ENCODE data around the gene CCDC54. TPM values are rescaled to one million over a fixed set of nuclear protein-coding genes. Genes with fewer than 3 reads are reported as not detected.

Gene CCDC54
- total RNA-seq, 4 donors from 2014 or later = not detected

- Histone ChIP-seq H3K4me3 (no peak overlapping the region), H3K36me3 (no peaks in the 10 kb centered on the region), H3K4me1 (no peaks in the 10 kb centered on the region), H3K27me3 (no peaks in the 10 kb centered on the region), H3K9me3 (no peaks in the 10 kb centered on the region), H3K27ac (no peak overlapping the region)
- DNase-seq = no peak
- TF ChIP-seq POLR2A (IDR thresholded peaks at IDR 0.05) = no peak
- no peak for TF ChIP-seq CTCF (IDR thresholded peaks at IDR 0.05)
Measured at GRCh38 chr3:107368654-107369398, 8.4 kb upstream of the CCDC54 start.

GRCh38 chr3:107369791-107370190 is 7.4 kb upstream of the CCDC54 start:
- no peak overlapping the region for H3K4me3 ChIP-seq
- H3K4me1 ChIP-seq = no peaks in the 10 kb centered on the region
- no peak for TF ChIP-seq CTCF (IDR thresholded peaks at IDR 0.05)
- no peak for TF ChIP-seq POLR2A (IDR thresholded peaks at IDR 0.05)
- no peaks in the 10 kb centered on the region for H3K27me3 ChIP-seq
- no peaks in the 10 kb centered on the region for H3K9me3 ChIP-seq
- DNase-seq = no peak
- H3K27ac ChIP-seq = no peak overlapping the region
- no peaks in the 10 kb centered on the region for H3K36me3 ChIP-seq

- H3K9me3 ChIP-seq = no peaks in the 10 kb centered on the region
- TF ChIP-seq CTCF (IDR thresholded peaks at IDR 0.05) (peak in 1 of 6 experiments; percentile 3), POLR2A (IDR thresholded peaks at IDR 0.05) (no peak)
- H3K4me1 ChIP-seq = no peaks in the 10 kb centered on the region
- H3K27me3 ChIP-seq = no peaks in the 10 kb centered on the region
- no peak overlapping the region for H3K27ac ChIP-seq
- no peak for DNase-seq
- H3K36me3 ChIP-seq = no peaks in the 10 kb centered on the region
- H3K4me3 ChIP-seq = no peak overlapping the region
Measured at GRCh38 chr3:107370907-107371306, 6.3 kb upstream of the CCDC54 start.

GRCh38 chr3:107372506-107372905 is 4.7 kb upstream of the CCDC54 start:
- no peaks in the 10 kb centered on the region for H3K36me3 ChIP-seq
- no peaks in the 10 kb centered on the region for H3K27me3 ChIP-seq
- no peak overlapping the region for H3K27ac ChIP-seq
- no peak overlapping the region for H3K4me3 ChIP-seq
- no peaks in the 10 kb centered on the region for H3K4me1 ChIP-seq
- H3K9me3 ChIP-seq = no peaks in the 10 kb centered on the region
- no peak for TF ChIP-seq CTCF (IDR thresholded peaks at IDR 0.05)
- no peak for DNase-seq

GRCh38 chr3:107373896-107374295 is 3.3 kb upstream of the CCDC54 start:
- H3K9me3 ChIP-seq = no peaks in the 10 kb centered on the region
- H3K4me1 ChIP-seq = no peaks in the 10 kb centered on the region
- no peaks in the 10 kb centered on the region for H3K27me3 ChIP-seq
- H3K36me3 ChIP-seq = no peaks in the 10 kb centered on the region
- no peak overlapping the region for H3K4me3 ChIP-seq
- no peak for TF ChIP-seq POLR2A (IDR thresholded peaks at IDR 0.05)
- TF ChIP-seq CTCF (IDR thresholded peaks at IDR 0.05) = no peak
- H3K27ac ChIP-seq = no peak overlapping the region
- no peak for DNase-seq
